Measurements from ENCODE around the gene GTF3C2.

GRCh38 chr2:27316655-27317412 lies 39.7 kb downstream of the GTF3C2 start:
- TF ChIP-seq POLR2A (IDR thresholded peaks at IDR 0.05), result no peak
- no peak for TF ChIP-seq CTCF (IDR thresholded peaks at IDR 0.05)
